Naive thymus-derived CD8-positive, alpha-beta T cell (primary cell): ENCODE measurements around the gene TRERF1. TPM values are rescaled to one million over a fixed set of nuclear protein-coding genes. Genes with fewer than 3 reads are reported as not detected.
"Not testable (repeated sequence)": the region's sequence is repeated elsewhere in the genome, so short reads cannot be mapped to it uniquely, and the experiment has no call there.

Source experiments
- ATAC-seq, 2 donors: fragments of 150-1000 bp; cut with Tn5 transposase in 1 of 2; sonication (Bioruptor Pico), chemical (Tn5 transposase) in 1 of 2; 1 replicate in 1 of 2; 2 replicates in 1 of 2; pipeline ENCODE4 v1.10.0; 2021; ENCODE audit warnings: mild to moderate bottlenecking in 2 of 2, moderate library complexity in 2 of 2
- POLR2A ChIA-PET: fragments of 350-600 bp; sonication (Branson Sonifier 250); formaldehyde crosslinking; loops from one replicate; lab custom pipeline; 2021; ENCODE audit warnings: antibody characterized with exemption; lab: Charles Lee
- DNase-seq, 10 donors: peaks; one replicate each; pipeline versions ENCODE4 v3.0.0 to v3.0.0-alpha.2; 2020 to 2022
- H3K27ac Mint-ChIP-seq, 10 donors: one replicate each; pipeline ENCODE4 v1.8.0; 2020 to 2022; ENCODE audit warnings: mild to moderate bottlenecking in 10 of 10, mixed read lengths in 10 of 10, moderate library complexity in 4 of 10, inconsistent platforms in 1 of 10
- H3K27me3 Mint-ChIP-seq, 5 donors: one replicate each; pipeline ENCODE4 v1.8.0; 2021 to 2022; ENCODE audit warnings: mixed read lengths in 5 of 5
- H3K36me3 Mint-ChIP-seq, 3 donors: one replicate each; pipeline ENCODE4 v1.8.0; 2020 to 2022; ENCODE audit warnings: mixed read lengths in 3 of 3, mild to moderate bottlenecking in 2 of 3, inconsistent platforms in 1 of 3
- H3K4me1 Mint-ChIP-seq, 4 donors: one replicate each; pipeline ENCODE4 v1.8.0; 2021 to 2022; ENCODE audit warnings: mixed read lengths in 4 of 4
- H3K4me3 Mint-ChIP-seq, 10 donors: one replicate each; pipeline ENCODE4 v1.8.0; 2020 to 2022; ENCODE audit warnings: mild to moderate bottlenecking in 10 of 10, mixed read lengths in 10 of 10, moderate library complexity in 6 of 10, inconsistent platforms in 1 of 10
- H3K9me3 Mint-ChIP-seq, 9 donors: one replicate each; pipeline ENCODE4 v1.8.0; 2020 to 2022; ENCODE audit warnings: mixed read lengths in 9 of 9, mild to moderate bottlenecking in 3 of 9, inconsistent platforms in 1 of 9, moderate library complexity in 1 of 9
- polyA plus RNA-seq, 3 donors: library from polyadenylated mRNA; unstranded; fragments of 300-500 nt; fragmentation: Illumina TruSeq; gene quantifications; one replicate each; pipeline ENCODE4 v1.2.3, GENCODE V29; 2021
- total RNA-seq, 8 experiments: library from RNA in 2 of 8; stranded (reverse) in 2 of 8; gene quantifications; one replicate each; pipeline ENCODE4 v1.2.3 and lab custom pipeline; 2021 to 2026

The TRERF1 gene, protein sequence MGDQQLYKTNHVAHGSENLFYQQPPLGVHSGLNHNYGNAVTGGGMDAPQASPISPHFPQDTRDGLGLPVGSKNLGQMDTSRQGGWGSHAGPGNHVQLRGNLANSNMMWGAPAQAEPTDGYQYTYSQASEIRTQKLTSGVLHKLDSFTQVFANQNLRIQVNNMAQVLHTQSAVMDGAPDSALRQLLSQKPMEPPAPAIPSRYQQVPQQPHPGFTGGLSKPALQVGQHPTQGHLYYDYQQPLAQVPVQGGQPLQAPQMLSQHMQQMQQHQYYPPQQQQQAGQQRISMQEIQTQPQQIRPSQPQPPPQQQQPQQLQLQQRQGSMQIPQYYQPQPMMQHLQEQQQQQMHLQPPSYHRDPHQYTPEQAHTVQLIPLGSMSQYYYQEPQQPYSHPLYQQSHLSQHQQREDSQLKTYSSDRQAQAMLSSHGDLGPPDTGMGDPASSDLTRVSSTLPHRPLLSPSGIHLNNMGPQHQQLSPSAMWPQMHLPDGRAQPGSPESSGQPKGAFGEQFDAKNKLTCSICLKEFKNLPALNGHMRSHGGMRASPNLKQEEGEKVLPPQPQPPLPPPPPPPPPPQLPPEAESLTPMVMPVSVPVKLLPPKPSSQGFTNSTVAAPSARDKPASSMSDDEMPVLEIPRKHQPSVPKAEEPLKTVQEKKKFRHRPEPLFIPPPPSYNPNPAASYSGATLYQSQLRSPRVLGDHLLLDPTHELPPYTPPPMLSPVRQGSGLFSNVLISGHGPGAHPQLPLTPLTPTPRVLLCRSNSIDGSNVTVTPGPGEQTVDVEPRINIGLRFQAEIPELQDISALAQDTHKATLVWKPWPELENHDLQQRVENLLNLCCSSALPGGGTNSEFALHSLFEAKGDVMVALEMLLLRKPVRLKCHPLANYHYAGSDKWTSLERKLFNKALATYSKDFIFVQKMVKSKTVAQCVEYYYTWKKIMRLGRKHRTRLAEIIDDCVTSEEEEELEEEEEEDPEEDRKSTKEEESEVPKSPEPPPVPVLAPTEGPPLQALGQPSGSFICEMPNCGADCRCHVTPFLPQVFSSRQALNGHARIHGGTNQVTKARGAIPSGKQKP (N-terminal part only)
- total RNA-seq, result 10 to 100 TPM; 17.5 to 18.2 TPM
- 1 to 10 TPM; 3.8 to 7.1 (median 5.4) TPM for polyA plus RNA-seq
- total RNA-seq (lab: John Stamatoyannopoulos, UW), result 3.9 to 93.0 (median 29.4) reads per million in 6 experiments

DNA sequence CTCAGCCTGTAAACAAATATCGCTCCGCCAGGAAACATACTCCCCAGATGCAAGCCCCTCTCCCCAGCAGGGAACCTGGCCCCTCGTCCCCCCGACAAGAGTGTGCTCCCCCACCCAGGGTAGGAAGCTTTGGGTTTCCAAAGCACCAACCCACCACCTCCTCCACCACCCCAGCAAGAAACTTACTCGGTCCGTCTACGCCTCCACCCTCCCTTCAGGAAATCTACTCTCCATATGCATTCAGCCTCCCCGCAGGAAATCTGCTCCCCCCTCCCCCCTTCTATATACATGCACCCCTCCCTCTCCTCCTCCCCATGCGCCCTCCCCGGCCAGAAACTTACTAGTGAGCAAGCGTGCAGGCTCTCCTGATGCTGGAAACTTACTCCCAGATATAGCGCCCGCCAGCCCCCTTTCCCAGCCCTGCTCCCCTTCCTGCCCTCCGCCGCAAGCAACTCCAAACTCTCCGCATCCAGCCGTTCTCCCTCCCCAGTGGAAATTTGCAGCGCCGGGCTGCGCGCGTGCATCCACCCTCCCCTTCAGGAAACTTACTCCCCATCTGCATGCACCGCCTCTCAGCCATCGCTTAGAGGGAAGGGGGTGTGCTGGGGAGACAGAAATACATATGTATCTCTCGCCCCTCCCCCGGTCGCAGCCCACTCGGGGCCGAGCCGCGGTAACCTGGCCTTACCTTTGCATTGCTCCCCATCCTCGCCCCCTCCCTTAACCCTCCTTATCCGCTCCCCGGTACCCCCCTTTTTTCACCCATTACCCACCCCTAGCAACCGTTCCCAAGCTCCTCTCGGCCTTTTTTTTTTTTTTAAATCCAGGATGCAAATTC lies at the start of gene TRERF1:
Gene TRERF1 (minus strand): TSS at position 594 of the 838 bp plus-strand sequence. CDS start 182,336 bp downstream, outside the sequence.
- peak within 1 kb of the TSS; percentile 71 to 97 (median 95) for H3K27ac Mint-ChIP-seq
- H3K27me3 Mint-ChIP-seq, result no peaks in the 10 kb centered on the region
- POLR2A ChIA-PET, result interaction anchor here (0.6 to 8.6 kb wide), 29 partner anchors 10 to 664 kb away, joined by 3 to 199 read pairs (median 8); partner anchors contain the start of gene TOMM6
- DNase-seq (peak; percentile 35 to 84 (median 58)), ATAC-seq (peak; percentile 46 to 57)
- peaks cover 30 to 58% (median 52%) of the 10 kb centered on the region in 4 donors for H3K4me1 Mint-ChIP-seq
- H3K9me3 Mint-ChIP-seq, result no peaks in the 10 kb centered on the region
- peak within 1 kb of the TSS; percentile 95 to 100 (median 98) for H3K4me3 Mint-ChIP-seq
- H3K36me3 Mint-ChIP-seq, result peaks cover 0 to 14% (median 9%) of the 10 kb centered on the region in 3 donors

DNA sequence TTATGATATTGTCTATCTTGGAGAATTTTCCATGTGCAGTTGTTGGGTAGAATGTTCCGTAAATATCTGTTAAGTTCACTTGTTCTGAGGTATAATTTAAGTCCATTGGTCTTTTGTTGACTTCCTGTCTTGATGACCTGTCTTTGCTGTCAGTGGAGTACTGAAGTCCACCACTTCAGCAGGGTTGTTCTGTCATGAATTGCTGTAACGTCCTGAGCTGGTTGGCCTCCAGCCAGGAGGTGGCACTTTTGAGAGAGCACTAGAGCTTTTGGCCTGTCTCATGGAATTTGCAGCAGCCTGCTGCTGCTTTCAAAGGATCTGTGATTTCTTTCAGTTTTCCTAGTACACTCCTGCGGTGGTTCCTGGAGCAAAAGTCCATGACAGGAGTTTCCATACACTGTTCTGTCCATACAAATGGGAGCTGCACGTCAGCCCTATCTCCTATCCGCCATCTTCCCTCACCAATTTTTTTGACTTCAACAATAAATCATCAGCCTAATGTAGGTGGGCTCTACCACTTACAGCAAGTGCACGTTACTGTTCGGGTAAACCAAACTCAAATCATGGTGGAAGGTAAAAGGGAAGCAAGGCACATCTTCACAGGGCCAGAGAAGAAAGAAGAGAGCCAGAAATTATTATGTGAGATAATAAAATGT lies 46.9 kb upstream of the TRERF1 start:
- H3K4me3 Mint-ChIP-seq, result no peak overlapping the region
- H3K9me3 Mint-ChIP-seq, result peaks cover 0 to 22% (median 7%) of the 10 kb centered on the region in 9 donors
- POLR2A ChIA-PET, result no interaction called here
- H3K27me3 Mint-ChIP-seq, result peaks cover 0 to 1% (median 0%) of the 10 kb centered on the region in 5 donors
- peaks cover 0 to 10% (median 3%) of the 10 kb centered on the region in 3 donors for H3K36me3 Mint-ChIP-seq
- DNase-seq (no peak), ATAC-seq (no peak)
- peak overlapping the region in 1 of 10 donors; percentile 14 for H3K27ac Mint-ChIP-seq
- peaks cover 0 to 6% (median 0%) of the 10 kb centered on the region in 4 donors for H3K4me1 Mint-ChIP-seq

DNA sequence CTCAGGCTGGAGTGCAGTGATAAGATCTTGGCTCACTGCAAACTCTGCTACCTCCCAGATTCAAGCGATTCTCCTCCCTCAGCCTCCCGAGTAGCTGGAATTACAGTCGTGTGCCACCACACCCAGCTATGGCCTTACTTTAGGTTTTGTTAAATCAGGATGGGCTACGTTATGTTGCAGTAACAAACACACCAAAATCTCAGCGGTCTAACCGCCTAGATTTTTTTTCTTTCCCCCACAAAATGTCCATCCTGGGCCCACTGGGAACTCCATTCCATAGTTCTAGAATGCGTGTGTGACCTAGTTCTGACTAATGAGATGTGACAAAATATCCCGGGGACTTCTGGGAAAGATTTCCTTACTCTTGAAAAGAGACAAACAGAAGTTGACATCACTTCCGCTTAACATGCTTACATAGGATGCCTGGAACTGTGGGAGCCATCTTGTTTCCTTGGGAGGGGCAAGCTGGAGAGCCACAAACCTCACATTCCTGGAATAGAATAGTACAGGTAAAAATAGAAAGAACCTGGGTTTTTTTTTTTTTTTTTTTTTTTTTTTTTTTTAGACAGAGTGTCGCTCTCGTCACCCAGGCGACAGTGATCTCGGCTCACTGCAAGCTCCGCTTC lies 42.3 kb upstream of the TRERF1 start:
- peaks cover 0 to 22% (median 6%) of the 10 kb centered on the region in 9 donors for H3K9me3 Mint-ChIP-seq
- DNase-seq (no peak), ATAC-seq (no peak)
- peaks cover 0 to 4% (median 0%) of the 10 kb centered on the region in 3 donors for H3K36me3 Mint-ChIP-seq
- POLR2A ChIA-PET, result no interaction called here
- no peak overlapping the region for H3K4me3 Mint-ChIP-seq
- H3K27me3 Mint-ChIP-seq, result no peaks in the 10 kb centered on the region
- peaks cover 0 to 5% (median 0%) of the 10 kb centered on the region in 4 donors for H3K4me1 Mint-ChIP-seq
- no peak overlapping the region for H3K27ac Mint-ChIP-seq

DNA sequence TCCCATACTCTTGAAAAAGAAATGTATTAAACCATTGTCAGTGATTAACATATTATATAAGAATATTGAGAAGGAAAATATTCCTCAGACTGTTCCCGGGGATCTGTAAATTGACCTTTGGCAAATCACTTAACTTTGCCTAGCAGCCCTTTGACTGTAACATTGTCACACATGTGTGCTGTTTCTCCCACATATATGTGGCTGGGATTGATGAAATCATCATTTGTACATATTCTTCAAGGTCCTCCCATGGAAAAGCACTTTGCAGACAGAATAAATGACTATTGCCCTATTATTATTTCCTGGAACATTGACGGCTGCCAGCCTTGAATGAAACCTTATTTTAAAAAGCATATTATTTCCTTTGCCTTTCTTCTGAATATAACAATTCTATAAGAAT lies 36.4 kb upstream of the TRERF1 start:
- POLR2A ChIA-PET, result no interaction called here
- peaks cover 0 to 3% (median 0%) of the 10 kb centered on the region in 4 donors for H3K4me1 Mint-ChIP-seq

DNA sequence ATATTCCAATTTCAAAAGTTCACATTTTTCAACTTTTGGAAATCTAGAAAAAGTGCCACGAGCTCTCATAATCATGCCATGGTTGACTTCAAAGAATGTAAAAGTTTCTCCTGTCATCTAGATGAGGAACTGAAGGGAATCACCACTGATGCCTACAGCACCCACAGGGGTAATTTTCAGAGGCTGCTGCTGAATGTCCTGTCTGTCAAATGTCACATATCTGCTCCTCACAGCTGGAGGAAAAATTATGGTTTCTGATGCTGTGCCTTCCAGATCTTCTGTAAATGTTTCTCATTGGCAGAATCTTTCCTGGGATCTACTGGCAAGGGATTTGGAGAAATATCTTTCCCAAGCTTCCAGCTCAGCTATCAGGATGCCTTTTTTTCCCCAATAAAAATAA lies 32.5 kb upstream of the TRERF1 start:
- POLR2A ChIA-PET, result no interaction called here
- Mint-ChIP-seq H3K4me1 (no peaks in the 10 kb centered on the region), H3K27me3 (peaks cover 0 to 1% (median 0%) of the 10 kb centered on the region in 5 donors), H3K9me3 (no peaks in the 10 kb centered on the region), H3K27ac (no peak overlapping the region), H3K4me3 (no peak overlapping the region), H3K36me3 (no peaks in the 10 kb centered on the region)
- DNase-seq (no peak), ATAC-seq (no peak)

More for the DNA sequence above, 36.4 kb upstream of the TRERF1 start:
- Mint-ChIP-seq H3K4me3 (no peak overlapping the region), H3K27ac (no peak overlapping the region), H3K36me3 (no peaks in the 10 kb centered on the region), H3K27me3 (peaks cover 0 to 1% (median 0%) of the 10 kb centered on the region in 5 donors), H3K9me3 (no peaks in the 10 kb centered on the region)
- ATAC-seq, result no peak
- no peak for DNase-seq

DNA sequence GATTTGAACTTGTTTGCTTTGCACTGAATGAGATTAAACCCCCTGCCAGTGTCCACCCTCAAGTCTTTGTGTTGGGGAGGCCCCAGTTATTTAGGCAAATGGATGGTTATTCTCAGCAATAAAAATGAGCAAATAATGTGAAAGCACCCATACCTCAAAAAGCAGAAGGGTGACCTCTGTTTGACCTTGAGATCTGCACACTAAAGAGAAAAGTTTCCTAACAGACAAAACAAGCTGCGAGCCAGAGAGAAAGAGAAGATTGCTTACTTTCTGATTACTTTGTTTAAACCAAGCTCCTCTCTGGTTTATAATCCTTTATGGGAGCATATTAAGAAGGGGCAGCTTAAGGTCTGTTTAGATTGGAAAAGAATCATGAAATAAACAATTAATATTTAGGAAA lies 30.4 kb upstream of the TRERF1 start:
- DNase-seq (no peak), ATAC-seq (no peak)
- Mint-ChIP-seq H3K9me3 (no peaks in the 10 kb centered on the region), H3K36me3 (no peaks in the 10 kb centered on the region), H3K4me1 (no peaks in the 10 kb centered on the region), H3K4me3 (no peak overlapping the region), H3K27ac (no peak overlapping the region), H3K27me3 (peaks cover 0 to 1% (median 0%) of the 10 kb centered on the region in 5 donors)
- POLR2A ChIA-PET, result no interaction called here

DNA sequence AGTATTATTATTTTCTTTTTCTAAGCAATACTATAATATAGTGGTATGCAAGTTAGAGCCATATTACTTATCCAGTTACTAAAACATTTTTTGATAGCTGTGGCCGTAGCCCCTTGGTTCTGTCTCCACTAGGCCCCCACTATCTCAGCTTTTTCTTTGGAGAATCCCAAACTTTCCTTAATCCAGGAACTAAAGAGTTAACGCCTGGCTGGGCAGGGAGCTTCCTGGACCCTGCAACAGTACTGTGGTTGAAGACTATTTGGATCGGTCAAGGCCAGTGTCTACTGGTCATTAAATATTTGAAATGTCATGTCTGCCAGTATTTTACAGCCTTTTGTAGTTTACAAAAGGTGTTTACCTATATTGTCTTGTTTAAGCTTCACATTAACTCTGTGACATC lies 20.0 kb upstream of the TRERF1 start:
- DNase-seq, result no peak
- Mint-ChIP-seq H3K27me3 (no peaks in the 10 kb centered on the region), H3K4me1 (no peaks in the 10 kb centered on the region), H3K36me3 (peaks cover 0 to 12% (median 8%) of the 10 kb centered on the region in 3 donors), H3K27ac (no peak overlapping the region), H3K9me3 (peaks cover 4 to 31% (median 11%) of the 10 kb centered on the region in 9 donors), H3K4me3 (no peak overlapping the region)
- no peak for ATAC-seq
- POLR2A ChIA-PET, result no interaction called here

DNA sequence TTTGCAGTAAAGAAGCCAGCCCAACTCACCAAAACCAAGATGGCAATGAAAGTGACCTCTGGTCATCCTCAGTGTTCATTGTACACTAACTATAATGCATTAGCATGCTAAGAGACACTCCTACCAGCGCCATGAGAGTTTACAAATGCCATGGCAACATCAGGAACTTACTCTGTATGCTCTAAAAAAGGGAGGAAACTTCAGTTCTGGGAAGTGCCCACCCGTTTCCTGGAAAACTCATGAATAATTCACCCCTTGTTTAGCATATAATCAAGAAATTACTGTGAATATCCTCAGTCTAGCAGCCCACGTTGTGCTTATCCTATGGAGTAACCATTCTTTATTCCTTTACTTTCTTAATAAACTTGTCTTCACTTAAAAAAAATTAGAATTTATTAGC lies 19.4 kb upstream of the TRERF1 start:
- Mint-ChIP-seq H3K27ac (no peak overlapping the region), H3K36me3 (peaks cover 0 to 12% (median 8%) of the 10 kb centered on the region in 3 donors), H3K4me1 (no peaks in the 10 kb centered on the region), H3K9me3 (peaks cover 4 to 31% (median 11%) of the 10 kb centered on the region in 9 donors), H3K4me3 (no peak overlapping the region), H3K27me3 (no peaks in the 10 kb centered on the region)
- DNase-seq (no peak), ATAC-seq (no peak)
- POLR2A ChIA-PET, result no interaction called here

DNA sequence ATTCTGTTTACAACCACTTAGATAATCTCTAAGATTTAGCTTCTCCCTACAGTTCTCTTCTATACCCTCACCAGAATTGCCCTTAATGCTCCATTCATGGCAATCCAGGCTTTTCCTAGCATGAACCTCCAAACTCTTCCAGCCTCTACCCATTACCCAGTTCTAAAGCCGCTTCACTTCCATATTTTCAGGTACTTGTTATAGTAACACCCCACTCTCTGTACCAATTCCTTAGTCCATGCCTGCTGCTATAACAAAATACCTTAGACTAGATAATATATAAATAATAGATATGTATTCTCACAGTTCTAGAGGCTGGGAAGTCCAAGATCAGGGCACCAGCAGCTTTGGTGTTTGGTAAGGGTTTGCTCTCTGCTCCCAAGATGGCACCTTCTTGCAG lies 16.5 kb upstream of the TRERF1 start:
- peaks cover 0 to 12% (median 8%) of the 10 kb centered on the region in 3 donors for H3K36me3 Mint-ChIP-seq
- H3K27ac Mint-ChIP-seq, result no peak overlapping the region
- peaks cover 0 to 2% (median 0%) of the 10 kb centered on the region in 4 donors for H3K4me1 Mint-ChIP-seq
- POLR2A ChIA-PET, result no interaction called here
- ATAC-seq (no peak), DNase-seq (no peak)
- peaks cover 4 to 31% (median 11%) of the 10 kb centered on the region in 9 donors for H3K9me3 Mint-ChIP-seq
- H3K4me3 Mint-ChIP-seq, result no peak overlapping the region
- H3K27me3 Mint-ChIP-seq, result no peaks in the 10 kb centered on the region

DNA sequence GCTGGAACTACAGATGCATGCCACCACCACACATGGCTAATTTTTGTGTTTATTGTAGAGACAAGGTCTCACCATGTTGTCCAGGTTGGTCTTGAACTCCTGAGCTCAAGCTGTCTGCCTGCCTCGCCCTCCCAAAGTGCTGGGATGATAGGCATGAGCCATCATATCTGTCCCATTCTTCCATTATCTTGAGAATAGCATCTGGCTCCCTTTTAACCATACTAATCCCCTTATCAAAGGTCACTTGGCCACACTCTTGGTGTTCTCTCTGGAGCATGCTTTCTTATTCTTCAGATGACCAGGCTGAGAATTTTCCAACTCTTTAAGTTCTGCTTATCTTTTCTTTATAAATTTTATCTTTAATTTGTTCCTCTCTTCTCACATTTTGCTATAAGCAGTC lies 15.9 kb upstream of the TRERF1 start:
- peaks cover 0 to 2% (median 0%) of the 10 kb centered on the region in 4 donors for H3K4me1 Mint-ChIP-seq
- H3K4me3 Mint-ChIP-seq, result no peak overlapping the region
- no peak for ATAC-seq
- H3K27ac Mint-ChIP-seq, result no peak overlapping the region
- DNase-seq, result no peak
- peaks cover 4 to 31% (median 11%) of the 10 kb centered on the region in 9 donors for H3K9me3 Mint-ChIP-seq
- H3K36me3 Mint-ChIP-seq, result peaks cover 0 to 12% (median 8%) of the 10 kb centered on the region in 3 donors
- H3K27me3 Mint-ChIP-seq, result no peaks in the 10 kb centered on the region
- POLR2A ChIA-PET, result interaction anchor here (0.5 kb wide), 1 partner anchor 13 kb away, joined by 4 read pairs; no protein-coding TSS in a partner anchor

DNA sequence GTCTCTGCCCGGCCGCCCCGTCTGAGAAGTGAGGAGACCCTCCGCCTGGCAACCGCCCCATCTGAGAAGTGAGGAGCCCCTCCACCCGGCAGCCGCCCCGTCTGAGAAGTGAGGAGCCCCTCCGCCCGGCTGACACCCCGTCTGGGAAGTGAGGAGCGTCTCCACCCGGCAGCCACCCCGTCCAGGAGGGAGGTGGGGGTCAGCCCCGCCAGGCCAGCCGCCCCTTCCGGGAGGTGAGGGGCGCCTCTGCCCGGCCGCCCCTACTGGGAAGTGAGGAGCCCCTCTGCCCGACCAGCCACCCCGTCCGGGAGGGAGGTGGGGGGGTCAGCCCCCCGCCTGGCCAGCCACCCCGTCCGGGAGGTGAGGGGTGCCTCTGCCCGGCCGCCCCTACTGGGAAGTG lies 14.7 kb upstream of the TRERF1 start:
- ATAC-seq, H3K27me3 Mint-ChIP-seq, POLR2A ChIA-PET, DNase-seq, H3K27ac Mint-ChIP-seq, H3K4me1 Mint-ChIP-seq, H3K4me3 Mint-ChIP-seq: not testable (repeated sequence)
- Mint-ChIP-seq H3K36me3 (peaks cover 0 to 12% (median 8%) of the 10 kb centered on the region in 3 donors), H3K9me3 (peaks cover 4 to 31% (median 11%) of the 10 kb centered on the region in 9 donors)
